Measurements from ENCODE around the gene PLAGL2. TPM values are rescaled to one million over a fixed set of nuclear protein-coding genes. Genes with fewer than 3 reads are reported as not detected.

The PLAGL2 gene
- total RNA-seq, 1 experiment from 2014 or later = 44.4 TPM

DNA sequence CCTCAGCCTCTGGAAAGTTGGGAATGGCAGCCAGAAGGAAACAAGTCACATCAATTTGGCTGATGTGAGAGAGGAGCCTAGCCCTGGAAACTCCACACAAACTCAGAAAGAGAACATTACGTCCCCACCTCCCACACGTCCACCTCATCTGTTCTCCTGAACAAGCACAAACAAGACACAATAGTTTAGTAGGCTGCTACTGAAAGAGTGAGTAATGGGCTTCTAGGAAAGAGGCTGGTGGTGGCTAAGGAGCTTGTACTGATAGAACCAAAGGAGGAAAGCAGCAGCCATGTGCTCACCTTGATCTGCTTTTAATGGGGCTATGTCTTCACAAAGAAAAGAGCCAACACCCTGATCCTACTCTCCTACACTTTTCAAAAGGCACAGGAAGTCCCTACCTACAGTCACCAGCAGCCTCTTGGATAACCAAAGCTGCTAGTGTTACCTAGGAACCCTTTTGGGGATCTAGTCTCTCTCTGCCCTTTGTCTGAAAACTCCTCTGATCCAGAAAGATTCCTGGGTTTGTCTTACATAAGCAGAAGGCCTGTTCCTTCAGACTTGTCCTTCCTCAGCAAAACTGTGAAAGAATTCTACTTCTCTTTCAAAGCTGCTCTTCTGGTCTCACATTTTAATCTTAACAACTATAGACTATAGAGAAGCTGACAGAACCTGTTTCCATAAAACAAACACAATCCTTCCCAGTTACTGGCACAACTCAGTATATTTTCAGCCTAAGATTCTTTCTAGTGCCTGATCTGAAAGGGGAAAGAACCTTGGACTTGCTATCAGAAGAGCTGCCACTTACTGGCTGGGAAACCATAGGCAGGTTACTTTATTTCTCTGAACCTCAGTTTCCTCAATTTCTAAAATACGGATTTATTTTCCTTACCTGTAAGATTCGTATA, 3.1 kb downstream of the PLAGL2 start:
- Histone ChIP-seq H3K4me1 (ENCODE audit: insufficient read depth, low read length) (no peaks in the 10 kb centered on the region), H2AFZ (ENCODE audit: low read length) (no peak overlapping the region), H3K4ac (ENCODE audit: low read depth, low read length) (no peak overlapping the region), H2BK5ac (ENCODE audit: insufficient read length, low read length) (no peak overlapping the region), H2BK20ac (ENCODE audit: low read depth, low read length, poor library complexity, severe bottlenecking) (no peak overlapping the region), H2BK15ac (ENCODE audit: low read depth, low read length) (no peak overlapping the region), H3K27ac (ENCODE audit: insufficient read length, low read depth, low read length) (no peak overlapping the region), H4K91ac (ENCODE audit: insufficient read length, low read depth, low read length) (no peak overlapping the region), H3K79me1 (ENCODE audit: insufficient read depth, low read depth, low read length, poor library complexity, severe bottlenecking) (peaks cover 9% of the 10 kb centered on the region), H4K20me1 (ENCODE audit: control insufficient read depth, insufficient read depth, insufficient read length) (no peaks in the 10 kb centered on the region), H3K27me3 (ENCODE audit: insufficient read depth, low read length) (no peaks in the 10 kb centered on the region), H3K9me3 (ENCODE audit: control insufficient read depth, low read depth, low read length) (no peaks in the 10 kb centered on the region), H3K4me2 (ENCODE audit: insufficient read depth, insufficient read length, low read length) (no peak overlapping the region), H4K5ac (ENCODE audit: insufficient read length, low read depth, low read length) (no peak overlapping the region), H4K8ac (replicated peaks; ENCODE audit: insufficient read length, low read depth, low read length) (no peak overlapping the region), H3K79me2 (ENCODE audit: insufficient read depth, low read length) (peaks cover 23% of the 10 kb centered on the region; the same call in 1 of the 2 replicates), H3K14ac (ENCODE audit: insufficient read depth, low read length) (no peak overlapping the region), H3K9ac (ENCODE audit: extremely low read depth, insufficient read length, low read length) (no peak overlapping the region), H3T11ph (ENCODE audit: low read length) (no peak overlapping the region), H3K56ac (ENCODE audit: insufficient read length, low read depth, low read length) (no peak overlapping the region), H2AK5ac (ENCODE audit: insufficient read length, low read length) (no peak overlapping the region), H2BK12ac (ENCODE audit: insufficient read length, low read depth, low read length) (no peak overlapping the region), H2BK120ac (ENCODE audit: low read depth, low read length, poor library complexity, severe bottlenecking) (no peak overlapping the region), H3K23me2 (ENCODE audit: insufficient read length, low read depth, low read length, poor library complexity, severe bottlenecking) (peaks cover 10% of the 10 kb centered on the region), H3K18ac (ENCODE audit: insufficient read length, low read depth, low read length) (no peak overlapping the region), H3K23ac (ENCODE audit: insufficient read length, low read depth, low read length) (no peak overlapping the region)
- H3K4me3 Mint-ChIP-seq = no peak overlapping the region
- no CpG with 5 or more reads among the region's 4 CpGs for WGBS (ENCODE audit: extremely low coverage, insufficient read length, low lambda C conversion rate)
- no peaks in the 10 kb centered on the region for H3K27me3 Mint-ChIP-seq (ENCODE audit: low read depth)
- TF ChIP-seq, protein P1, sequence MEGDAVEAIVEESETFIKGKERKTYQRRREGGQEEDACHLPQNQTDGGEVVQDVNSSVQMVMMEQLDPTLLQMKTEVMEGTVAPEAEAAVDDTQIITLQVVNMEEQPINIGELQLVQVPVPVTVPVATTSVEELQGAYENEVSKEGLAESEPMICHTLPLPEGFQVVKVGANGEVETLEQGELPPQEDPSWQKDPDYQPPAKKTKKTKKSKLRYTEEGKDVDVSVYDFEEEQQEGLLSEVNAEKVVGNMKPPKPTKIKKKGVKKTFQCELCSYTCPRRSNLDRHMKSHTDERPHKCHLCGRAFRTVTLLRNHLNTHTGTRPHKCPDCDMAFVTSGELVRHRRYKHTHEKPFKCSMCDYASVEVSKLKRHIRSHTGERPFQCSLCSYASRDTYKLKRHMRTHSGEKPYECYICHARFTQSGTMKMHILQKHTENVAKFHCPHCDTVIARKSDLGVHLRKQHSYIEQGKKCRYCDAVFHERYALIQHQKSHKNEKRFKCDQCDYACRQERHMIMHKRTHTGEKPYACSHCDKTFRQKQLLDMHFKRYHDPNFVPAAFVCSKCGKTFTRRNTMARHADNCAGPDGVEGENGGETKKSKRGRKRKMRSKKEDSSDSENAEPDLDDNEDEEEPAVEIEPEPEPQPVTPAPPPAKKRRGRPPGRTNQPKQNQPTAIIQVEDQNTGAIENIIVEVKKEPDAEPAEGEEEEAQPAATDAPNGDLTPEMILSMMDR (conservative IDR thresholded peaks at IDR 0.05) = no peak
- H3K4me1 Mint-ChIP-seq = peaks cover 49 to 51% of the 10 kb centered on the region in 2 experiments
- peak overlapping the region; percentile 2 to 35 (median 13); a peak in 4 of 7 replicates for H3K27ac Mint-ChIP-seq
- no peak for DNase-seq
- H3K36me3 Mint-ChIP-seq (ENCODE audit: insufficient read depth in 1 of 3, low read depth in 3 of 3) = peaks cover 16 to 43% (median 25%) of the 10 kb centered on the region in 3 experiments
- H3K9me3 Mint-ChIP-seq = no peaks in the 10 kb centered on the region; a peak in 1 of 5 replicates

All from H9 (cell line).